ENCODE data around the gene NUP37. TPM values are rescaled to one million over a fixed set of nuclear protein-coding genes. Genes with fewer than 3 reads are reported as not detected.
"Not testable (repeated sequence)": the region's sequence is repeated elsewhere in the genome, so short reads cannot be mapped to it uniquely, and the experiment has no call there.

Gene NUP37, protein sequence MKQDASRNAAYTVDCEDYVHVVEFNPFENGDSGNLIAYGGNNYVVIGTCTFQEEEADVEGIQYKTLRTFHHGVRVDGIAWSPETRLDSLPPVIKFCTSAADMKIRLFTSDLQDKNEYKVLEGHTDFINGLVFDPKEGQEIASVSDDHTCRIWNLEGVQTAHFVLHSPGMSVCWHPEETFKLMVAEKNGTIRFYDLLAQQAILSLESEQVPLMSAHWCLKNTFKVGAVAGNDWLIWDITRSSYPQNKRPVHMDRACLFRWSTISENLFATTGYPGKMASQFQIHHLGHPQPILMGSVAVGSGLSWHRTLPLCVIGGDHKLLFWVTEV
- polyA plus RNA-seq (ENCODE audit: insufficient read length), result 19.6 TPM

- DNase-seq (ENCODE audit: low read depth), result peak; percentile 62
Measured at GRCh38 chr12:102119674-102120563, at the start of gene NUP37, which contains the start of gene PARPBP. Gene NUP37 (minus strand): TSS chr12:102120114. CDS start chr12:102118518, 1,596 bp downstream. Gene PARPBP (plus strand): TSS chr12:102120183. CDS start chr12:102123889, 3,706 bp downstream.

GRCh38 chr12:102167821-102168604 lies 48.1 kb upstream of the NUP37 start:
- no peak for DNase-seq (ENCODE audit: low read depth)

DNA sequence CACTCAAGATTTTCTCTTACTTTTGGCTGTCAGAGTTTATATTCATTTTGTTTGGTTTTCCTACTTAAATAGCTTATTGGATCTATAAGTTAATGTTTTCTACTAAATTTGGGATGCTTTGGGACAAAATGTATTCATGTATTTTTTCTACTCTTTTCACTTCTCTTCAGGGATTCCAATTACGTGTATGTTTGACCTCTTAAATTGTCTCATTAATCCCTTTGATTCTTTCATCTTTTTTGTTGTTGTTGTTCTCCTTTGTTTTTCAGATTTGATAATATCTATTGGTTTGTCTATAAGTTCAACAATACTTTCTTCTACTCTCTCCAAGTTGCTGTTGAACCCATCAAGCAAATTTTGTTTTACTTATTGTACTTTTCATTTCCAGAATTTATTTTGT lies 43.5 kb upstream of the NUP37 start:
- DNase-seq (ENCODE audit: low read depth), result no peak

GRCh38 chr12:102155206-102155605 lies 35.3 kb upstream of the NUP37 start:
- DNase-seq (ENCODE audit: low read depth), result not testable (repeated sequence)

DNA sequence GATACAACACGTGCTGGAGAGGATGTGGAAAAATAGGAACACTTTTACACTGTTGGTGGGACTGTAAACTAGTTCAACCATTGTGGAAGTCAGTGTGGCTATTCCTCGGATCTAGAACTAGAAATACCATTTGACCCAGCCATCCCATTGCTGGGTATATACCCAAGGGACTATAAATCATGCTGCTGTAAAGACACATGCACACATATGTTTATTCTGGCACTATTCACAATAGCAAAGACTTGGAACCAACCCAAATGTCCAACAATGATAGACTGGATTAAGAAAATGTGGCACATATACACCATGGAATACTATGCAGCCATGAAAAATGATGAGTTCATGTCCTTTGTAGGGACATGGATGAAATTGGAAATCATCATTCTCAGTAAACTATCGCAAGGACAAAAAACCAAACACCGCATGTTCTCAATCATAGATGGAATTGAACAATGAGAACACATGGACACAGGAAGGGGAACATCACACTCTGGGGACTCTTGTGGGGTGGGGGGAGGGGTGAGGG lies 27.2 kb upstream of the NUP37 start:
- DNase-seq (ENCODE audit: low read depth), result not testable (repeated sequence)

DNA sequence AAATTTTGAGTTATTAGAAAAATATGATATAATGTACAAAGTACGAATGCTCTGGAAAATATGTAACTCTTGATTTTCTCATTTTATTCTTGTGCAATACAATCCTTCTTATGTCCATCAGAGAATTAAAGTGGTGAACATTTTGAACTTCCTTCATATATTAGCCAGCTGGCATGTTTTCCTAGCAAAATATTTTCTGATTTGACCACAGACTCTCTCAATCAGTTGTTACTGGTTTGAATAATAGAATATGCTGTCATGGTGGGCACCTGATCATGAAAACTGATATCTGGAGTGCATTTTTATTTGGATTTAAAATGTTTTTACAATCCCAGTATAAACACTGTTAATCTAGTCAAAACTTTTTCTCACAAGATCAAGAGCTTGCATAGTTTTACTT lies 24.3 kb upstream of the NUP37 start:
- no peak for DNase-seq (ENCODE audit: low read depth)

DNA sequence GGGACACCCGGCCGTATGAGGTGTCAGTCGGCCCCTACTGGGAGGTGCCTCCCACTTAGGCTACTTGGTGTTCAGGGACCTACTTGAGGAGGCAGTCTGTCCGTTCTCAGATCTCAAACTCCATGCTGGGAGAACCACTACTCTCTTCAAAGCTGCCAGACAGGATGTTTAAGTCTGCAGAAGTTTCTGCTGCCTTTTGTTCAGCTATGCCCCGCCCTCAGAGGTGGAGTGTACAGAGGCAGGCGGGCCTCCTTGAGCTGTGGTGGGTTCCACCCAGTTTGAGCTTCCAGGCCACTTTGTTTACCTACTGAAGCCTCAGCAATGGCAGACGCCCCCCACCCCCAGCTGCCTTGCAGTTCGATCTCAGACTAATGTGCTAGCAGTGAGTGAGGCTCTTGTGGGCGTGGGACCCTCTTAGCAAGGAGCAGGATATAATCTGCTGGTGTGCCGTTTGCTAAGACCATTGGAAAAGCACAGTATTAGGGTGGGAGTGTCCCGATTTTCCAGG lies 23.0 kb upstream of the NUP37 start:
- not testable (repeated sequence) for DNase-seq (ENCODE audit: low read depth)

GRCh38 chr12:102137619-102138018 lies 17.7 kb upstream of the NUP37 start:
- not testable (repeated sequence) for DNase-seq (ENCODE audit: low read depth)

GRCh38 chr12:102131442-102131841 lies 11.5 kb upstream of the NUP37 start:
- DNase-seq (ENCODE audit: low read depth), result not testable (repeated sequence)

GRCh38 chr12:102130720-102131119 lies 10.8 kb upstream of the NUP37 start:
- DNase-seq (ENCODE audit: low read depth), result not testable (repeated sequence)

DNA sequence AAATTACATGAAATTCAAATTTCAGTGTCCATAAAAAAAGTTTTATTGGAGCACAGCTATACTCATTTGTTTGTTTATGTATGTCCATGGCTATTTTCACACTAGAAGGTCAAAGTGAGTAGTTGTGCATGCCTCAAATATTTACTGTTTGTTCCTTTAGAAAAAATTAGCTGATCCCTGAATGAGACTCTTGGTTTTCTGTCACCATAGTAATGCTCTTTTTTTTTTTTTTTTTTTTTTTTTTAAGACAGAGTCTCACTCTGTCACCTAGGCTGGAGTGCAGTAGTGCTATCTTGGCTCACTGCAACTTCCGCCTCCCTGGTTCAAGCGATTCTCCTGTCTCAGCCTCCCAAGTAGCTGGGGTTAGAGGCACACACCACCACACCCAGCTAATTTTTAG lies 1.4 kb upstream of the NUP37 start:
- DNase-seq (ENCODE audit: low read depth), result not testable (repeated sequence)

GRCh38 chr12:102120886-102121285 lies 972 bp upstream of the NUP37 start:
- no peak for DNase-seq (ENCODE audit: low read depth)

- no peak for DNase-seq (ENCODE audit: low read depth)
Measured at GRCh38 chr12:102120564-102120873, 605 bp upstream of the NUP37 start.

DNA sequence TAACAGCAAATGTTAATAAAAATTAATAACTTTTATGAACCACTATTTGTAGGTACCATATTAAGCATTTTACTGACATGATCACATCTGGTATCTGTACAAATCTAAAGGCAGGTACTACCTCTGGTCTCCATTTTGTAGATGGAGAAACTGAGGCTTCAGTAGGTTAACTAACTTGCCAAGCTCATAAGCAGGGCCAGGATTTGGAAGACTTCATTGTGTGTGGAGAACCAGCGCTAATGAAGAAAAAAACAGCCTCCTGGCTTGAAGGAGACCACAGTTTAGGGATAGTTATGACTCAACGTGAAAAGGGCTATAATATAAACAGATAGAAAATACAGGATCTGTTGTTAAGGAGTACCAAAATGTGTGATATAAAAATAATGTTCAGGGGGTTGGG lies 1.0 kb downstream of the NUP37 start:
- DNase-seq (ENCODE audit: low read depth), result no peak

DNA sequence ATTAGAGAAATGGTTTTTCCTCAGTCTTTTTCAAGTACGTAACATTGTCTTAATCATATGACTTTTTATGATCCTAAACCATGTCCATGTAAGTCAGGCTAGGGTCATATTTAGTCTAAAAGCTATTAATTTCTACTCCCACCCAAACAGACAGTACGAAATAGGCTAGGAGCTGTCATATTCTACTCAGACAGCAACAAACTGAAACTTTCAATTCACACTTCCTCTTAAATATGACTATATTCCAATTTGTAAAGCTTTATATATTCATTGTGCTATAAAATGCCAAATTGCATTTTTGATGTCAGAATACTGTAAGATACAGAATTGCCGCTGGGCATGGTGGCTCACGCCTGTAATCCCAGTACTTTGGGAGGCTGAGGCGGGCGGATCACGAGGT lies 3.5 kb downstream of the NUP37 start:
- DNase-seq (ENCODE audit: low read depth), result no peak

DNA sequence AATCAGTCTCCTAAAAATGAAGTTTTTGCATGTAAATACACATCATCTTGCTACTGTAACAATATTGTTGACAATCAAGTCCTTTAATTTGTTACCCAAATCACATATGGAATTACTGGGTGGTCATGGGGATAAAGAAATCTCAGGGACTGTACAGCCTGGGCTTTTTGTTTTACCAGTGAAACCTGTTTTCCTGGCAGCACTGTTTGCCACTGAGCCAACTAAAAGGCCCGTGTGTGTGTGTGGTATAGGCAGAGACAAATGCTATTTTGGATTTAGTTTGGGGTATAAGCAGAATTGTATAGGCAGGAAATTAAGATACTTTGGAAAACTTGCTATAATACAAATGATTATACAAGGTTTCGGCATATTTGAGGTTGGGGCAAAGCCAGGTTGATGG lies 5.7 kb downstream of the NUP37 start:
- DNase-seq (ENCODE audit: low read depth), result no peak

GRCh38 chr12:102110782-102111181 lies 9.1 kb downstream of the NUP37 start:
- DNase-seq (ENCODE audit: low read depth), result no peak

DNA sequence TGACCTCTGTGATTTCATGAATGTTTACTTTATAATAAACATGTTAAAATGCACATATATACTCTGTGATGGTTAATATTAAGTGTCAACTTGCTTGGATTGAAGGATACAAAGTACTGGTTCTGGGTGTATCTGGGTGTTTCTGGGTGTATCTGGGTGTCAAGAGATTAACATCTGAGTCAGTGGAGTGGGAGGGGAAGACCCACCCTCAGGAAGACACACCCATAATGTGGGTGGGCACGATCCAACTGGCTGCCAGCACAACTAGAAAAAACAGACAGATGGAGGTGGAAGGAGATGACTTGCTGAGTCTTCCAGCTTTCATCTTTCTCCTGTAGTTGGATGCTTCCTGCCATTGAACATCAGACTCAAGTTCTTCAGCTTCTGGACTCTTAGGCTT lies 11.9 kb downstream of the NUP37 start:
- DNase-seq (ENCODE audit: low read depth), result no peak

DNA sequence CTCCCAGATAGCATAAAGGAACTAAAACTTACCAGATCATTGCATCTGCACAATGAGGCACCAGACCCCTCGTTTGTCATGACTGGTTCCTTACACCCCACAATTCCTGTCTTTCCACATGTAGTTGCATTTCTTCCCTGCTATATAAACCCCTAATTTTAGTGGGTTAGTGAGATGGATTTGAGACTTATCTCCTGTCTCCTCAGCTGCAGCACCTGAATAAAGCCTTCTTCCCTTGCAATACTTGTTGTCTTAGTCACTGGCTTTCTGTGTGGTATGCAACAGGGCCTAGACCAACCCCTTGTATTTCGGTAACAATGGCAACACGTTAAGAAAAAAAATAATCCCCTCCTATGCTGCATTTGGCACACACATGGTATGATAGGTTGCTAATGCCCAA lies 13.0 kb downstream of the NUP37 start:
- DNase-seq (ENCODE audit: low read depth), result no peak

DNA sequence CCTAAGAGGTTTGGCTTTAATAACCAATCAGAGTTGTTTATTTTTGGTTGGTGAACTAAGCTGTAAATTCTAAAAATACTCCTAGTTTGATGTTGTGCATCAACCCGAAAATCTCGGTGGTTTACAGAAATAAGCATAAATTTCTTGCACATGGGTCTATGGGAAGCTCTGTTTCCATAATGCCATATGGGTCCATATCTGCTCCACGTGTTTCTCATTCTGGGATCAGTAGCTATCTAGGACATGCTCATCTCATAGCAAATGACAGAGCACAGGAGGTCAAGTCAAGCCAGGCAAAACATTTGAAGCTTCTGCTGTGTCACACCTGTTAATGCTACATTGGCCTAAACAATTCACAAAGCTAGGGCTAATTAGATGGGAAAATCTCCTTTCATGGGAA lies 23.1 kb downstream of the NUP37 start:
- no peak for DNase-seq (ENCODE audit: low read depth)

DNA sequence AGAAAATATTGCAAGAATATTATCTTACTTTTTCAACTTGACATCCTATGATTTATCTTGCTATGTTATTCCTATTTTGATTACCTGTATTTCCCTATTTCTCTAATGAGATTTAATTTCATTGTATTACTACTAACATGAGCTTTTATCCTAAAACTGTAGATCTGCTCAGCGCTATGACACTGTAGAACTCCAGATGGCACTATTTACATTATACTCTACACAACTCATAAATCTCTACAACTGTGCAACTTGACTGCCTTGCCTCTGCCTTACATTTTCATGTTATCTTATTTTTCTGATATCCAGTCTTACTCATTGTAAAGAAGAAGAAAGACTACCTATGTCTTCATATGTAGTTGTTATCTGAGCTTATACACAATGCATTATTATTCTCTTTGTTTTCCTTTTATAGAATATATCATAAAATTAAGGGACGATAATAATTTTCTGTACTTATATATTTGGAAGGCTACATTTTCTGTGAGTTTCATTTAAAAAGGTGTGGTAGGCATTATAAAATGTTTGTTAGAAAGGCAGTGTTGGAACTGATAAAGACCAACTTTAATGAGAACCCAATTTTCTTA lies 24.1 kb downstream of the NUP37 start:
- no peak for DNase-seq (ENCODE audit: low read depth)

Data from forelimb muscle (tissue), 1 donor.